ENCODE results near the gene RAB30.

Gene RAB30

GRCh38 chr11:82936261-82936660 lies 135.4 kb downstream of the RAB30 start:
- DNase-seq: no peak

- no peak for DNase-seq
Observed at GRCh38 chr11:82932564-82932963, 139.1 kb downstream of the RAB30 start.

GRCh38 chr11:82930734-82931133 lies 141.0 kb downstream of the RAB30 start:
- no peak for DNase-seq

- DNase-seq: no peak
Observed at GRCh38 chr11:82930229-82930628, 141.5 kb downstream of the RAB30 start.

- DNase-seq: no peak
Observed at GRCh38 chr11:82929121-82929520, 142.6 kb downstream of the RAB30 start.

GRCh38 chr11:82927264-82927880 lies 144.3 kb downstream of the RAB30 start:
- DNase-seq: peak; percentile 28

GRCh38 chr11:82924522-82925224 lies 147.0 kb downstream of the RAB30 start:
- DNase-seq: no peak
